Heart left ventricle (tissue), 13 donors: ENCODE results near the gene CSRP1.

Source experiments
- POLR2A ChIP-seq, 2 donors: fragments of 450-650 bp; IDR thresholded peaks; one replicate each; pipeline ENCODE4 v1.6.1; 2017; ENCODE audit warnings: antibody characterized with exemption in 2 of 2, mild to moderate bottlenecking in 2 of 2, moderate library complexity in 2 of 2
- TF ChIP-seq, protein P1 (sequence below), 12 donors: fragments of 200-600 bp; sonication (generic) in 4 of 12; IDR thresholded peaks; one replicate each; pipeline versions ENCODE4 v1.5.0 to v1.8.0; 2018 to 2022; ENCODE audit warnings: antibody characterized with exemption in 12 of 12, mild to moderate bottlenecking in 5 of 12
- donor health status: ischemic (EF 13 %, LVEDD 7.1; RV severe dilation, severe dysfunction).
- donor health status: DM: no; HTN: yes; CAD: no.
- donor health status: DM: no; HTN: no; CAD: no.
- donor health status: ischemic (EF 25% LVEDD 6.9; RV normal size, moderate dysfunction).
- donor health status: ischemic (EF 25% LVEDD 5.7; RV mildly dilated, moderate dysfunction).
- donor health status: ischemic (EF 35%, LVEDD 5.7; RV mildly dilated, moderate dysfunction).
- donor health status: nonischemic (EF 11% LVEDD 7.7; RV severe dilation, severe dysfunction).
- donor health status: DM: yes; HTN: yes; CAD: no.
- donor health status: PGD.
- donor health status: ischemic (EF 29% LVEDD 5.4; RV normal size, mild dysfunction).
- donor health status: nonischemic (EF 23%, LVEDD 6.1; RV moderate dilation, normal function).

DNA sequence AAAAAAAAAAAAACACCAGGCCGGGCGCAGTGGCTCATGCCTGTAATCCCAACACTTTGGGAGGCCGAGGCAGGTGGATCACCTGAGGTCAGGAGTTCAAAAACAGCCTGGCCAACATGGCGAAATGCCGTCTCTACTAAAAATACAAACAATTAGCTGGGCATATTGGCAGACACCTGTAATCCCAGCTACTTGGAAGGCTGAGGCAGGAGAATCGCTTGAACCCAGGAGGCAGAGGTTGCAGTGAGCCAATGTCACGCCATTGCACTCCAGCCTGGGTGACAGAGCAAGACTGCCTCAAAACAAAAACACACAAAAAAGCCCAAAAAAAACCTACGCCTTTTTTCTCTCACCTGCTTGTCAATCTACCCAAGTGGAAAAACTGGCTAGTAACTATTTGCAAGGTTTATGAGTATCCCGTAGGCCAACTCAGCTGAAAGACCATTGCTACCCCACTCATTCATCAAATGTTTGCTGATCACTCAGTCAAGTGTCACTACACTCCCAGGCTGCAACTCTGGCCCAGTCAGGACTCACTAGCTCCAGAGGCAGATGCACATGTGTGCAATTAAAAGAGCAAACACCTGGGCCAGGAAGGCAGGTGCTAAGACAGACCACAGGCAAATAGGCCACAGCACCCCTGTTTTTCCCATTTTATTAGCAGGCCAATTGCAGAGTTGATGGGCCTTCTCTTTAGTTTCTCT lies 2.0 kb downstream of the CSRP1 start:
- TF ChIP-seq, protein P1, sequence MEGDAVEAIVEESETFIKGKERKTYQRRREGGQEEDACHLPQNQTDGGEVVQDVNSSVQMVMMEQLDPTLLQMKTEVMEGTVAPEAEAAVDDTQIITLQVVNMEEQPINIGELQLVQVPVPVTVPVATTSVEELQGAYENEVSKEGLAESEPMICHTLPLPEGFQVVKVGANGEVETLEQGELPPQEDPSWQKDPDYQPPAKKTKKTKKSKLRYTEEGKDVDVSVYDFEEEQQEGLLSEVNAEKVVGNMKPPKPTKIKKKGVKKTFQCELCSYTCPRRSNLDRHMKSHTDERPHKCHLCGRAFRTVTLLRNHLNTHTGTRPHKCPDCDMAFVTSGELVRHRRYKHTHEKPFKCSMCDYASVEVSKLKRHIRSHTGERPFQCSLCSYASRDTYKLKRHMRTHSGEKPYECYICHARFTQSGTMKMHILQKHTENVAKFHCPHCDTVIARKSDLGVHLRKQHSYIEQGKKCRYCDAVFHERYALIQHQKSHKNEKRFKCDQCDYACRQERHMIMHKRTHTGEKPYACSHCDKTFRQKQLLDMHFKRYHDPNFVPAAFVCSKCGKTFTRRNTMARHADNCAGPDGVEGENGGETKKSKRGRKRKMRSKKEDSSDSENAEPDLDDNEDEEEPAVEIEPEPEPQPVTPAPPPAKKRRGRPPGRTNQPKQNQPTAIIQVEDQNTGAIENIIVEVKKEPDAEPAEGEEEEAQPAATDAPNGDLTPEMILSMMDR (IDR thresholded peaks at IDR 0.05), result no peak
- TF ChIP-seq POLR2A (IDR thresholded peaks at IDR 0.05), result no peak
